Colonic mucosa (tissue), 4 donors: ENCODE measurements around the gene ABLIM2. TPM values are rescaled to one million over a fixed set of nuclear protein-coding genes. Genes with fewer than 3 reads are reported as not detected.

Experiments
- DNase-seq: peaks from one replicate; pipeline ENCODE4 v3.0.0-alpha.2; 2020
- H3K27ac ChIP-seq: fragments of 200-600 bp; one replicate; pipeline ENCODE4 v1.8.0; 2021
- H3K27me3 ChIP-seq: fragments of 200-600 bp; one replicate; pipeline ENCODE4 v1.8.0; 2021
- H3K36me3 ChIP-seq: fragments of 200-600 bp; one replicate; pipeline ENCODE4 v1.8.0; 2021
- H3K4me1 ChIP-seq: fragments of 200-600 bp; one replicate; pipeline ENCODE4 v1.8.0; 2021; ENCODE audit warnings: mild to moderate bottlenecking
- H3K4me3 ChIP-seq: fragments of 200-600 bp; one replicate; pipeline ENCODE4 v1.8.0; 2021
- H3K9ac ChIP-seq, 2 donors: one replicate each; pipeline ENCODE4 v1.7.0; 2013; ENCODE audit warnings: control low read depth in 2 of 2, low read depth in 2 of 2, low read length in 2 of 2
- H3K9me3 ChIP-seq: fragments of 200-600 bp; one replicate; pipeline ENCODE4 v1.8.0; 2021
- CTCF ChIP-seq: fragments of 200-600 bp; IDR thresholded peaks from one replicate; pipeline ENCODE4 v1.8.0; 2022; ENCODE audit warnings: antibody characterized with exemption, mild to moderate bottlenecking
- intact Hi-C: fragments of 100-400 bp; cut with DNase I; formaldehyde crosslinking; loops from one replicate; pipeline ENCODE4 v1.14.1; 2022
- total RNA-seq, 2 donors: library from RNA; stranded (reverse); fragmentation: NEBNext Ultra II Directional in 1 of 2; extraction: Animal tissue kit (Norgen Biotek cat#: 25700) in 1 of 2; gene quantifications; one replicate each; pipeline ENCODE4 v1.2.1, GENCODE V29; 2021
- donor health status: healthy.
- donor health status: DM: no; HTN: no; CAD: no.
- donor health status: DM: no; HTN: no; CAD: no.

The ABLIM2 gene
- total RNA-seq, 2 donors from 2014 or later: 11.1 to 11.5 TPM

GRCh38 chr4:8043596-8043995 lies 115.0 kb downstream of the ABLIM2 start:
- H3K36me3 ChIP-seq: no peaks in the 10 kb centered on the region
- H3K27me3 ChIP-seq: no peaks in the 10 kb centered on the region
- H3K27ac ChIP-seq: no peak overlapping the region
- no peak for DNase-seq
- intact Hi-C loops: no loop called here
- H3K9me3 ChIP-seq: no peaks in the 10 kb centered on the region
- TF ChIP-seq CTCF: no peak
- H3K9ac ChIP-seq: no peak overlapping the region
- H3K4me3 ChIP-seq: no peak overlapping the region
- H3K4me1 ChIP-seq: no peaks in the 10 kb centered on the region

- Histone ChIP-seq H3K36me3 (no peaks in the 10 kb centered on the region), H3K9ac (no peak overlapping the region), H3K27me3 (no peaks in the 10 kb centered on the region), H3K4me3 (no peak overlapping the region), H3K27ac (no peak overlapping the region), H3K9me3 (no peaks in the 10 kb centered on the region), H3K4me1 (no peaks in the 10 kb centered on the region)
- no peak for TF ChIP-seq CTCF
- intact Hi-C loops: no loop called here
- no peak for DNase-seq
Observed at GRCh38 chr4:8041868-8042267, 116.7 kb downstream of the ABLIM2 start.

GRCh38 chr4:8041172-8041571 lies 117.4 kb downstream of the ABLIM2 start:
- H3K4me3 ChIP-seq: no peak overlapping the region
- H3K9ac ChIP-seq: no peak overlapping the region
- TF ChIP-seq CTCF: no peak
- H3K27ac ChIP-seq: no peak overlapping the region
- intact Hi-C loops: no loop called here
- H3K27me3 ChIP-seq: no peaks in the 10 kb centered on the region
- H3K4me1 ChIP-seq: no peaks in the 10 kb centered on the region
- H3K36me3 ChIP-seq: no peaks in the 10 kb centered on the region
- no peaks in the 10 kb centered on the region for H3K9me3 ChIP-seq
- no peak for DNase-seq

- Histone ChIP-seq H3K4me1 (no peaks in the 10 kb centered on the region), H3K36me3 (no peaks in the 10 kb centered on the region), H3K9me3 (no peaks in the 10 kb centered on the region), H3K27ac (no peak overlapping the region), H3K4me3 (no peak overlapping the region), H3K9ac (no peak overlapping the region), H3K27me3 (no peaks in the 10 kb centered on the region)
- intact Hi-C loops: no loop called here
- DNase-seq: no peak
- TF ChIP-seq CTCF: no peak
Observed at GRCh38 chr4:8040607-8041006, 118.0 kb downstream of the ABLIM2 start.

GRCh38 chr4:8039853-8040252 lies 118.8 kb downstream of the ABLIM2 start:
- Histone ChIP-seq H3K9me3 (no peaks in the 10 kb centered on the region), H3K4me1 (no peaks in the 10 kb centered on the region), H3K9ac (no peak overlapping the region), H3K36me3 (no peaks in the 10 kb centered on the region), H3K27me3 (no peaks in the 10 kb centered on the region), H3K27ac (no peak overlapping the region), H3K4me3 (no peak overlapping the region)
- intact Hi-C loops: no loop called here
- no peak for TF ChIP-seq CTCF
- no peak for DNase-seq

GRCh38 chr4:8039290-8039689 lies 119.3 kb downstream of the ABLIM2 start:
- Histone ChIP-seq H3K4me3 (no peak overlapping the region), H3K4me1 (no peaks in the 10 kb centered on the region), H3K36me3 (no peaks in the 10 kb centered on the region), H3K9me3 (no peaks in the 10 kb centered on the region), H3K27ac (no peak overlapping the region), H3K9ac (no peak overlapping the region), H3K27me3 (no peaks in the 10 kb centered on the region)
- no peak for DNase-seq
- intact Hi-C loops: no loop called here
- no peak for TF ChIP-seq CTCF
